Immature natural killer cell (primary cell): ENCODE data around the gene TNP1. TPM values are rescaled to one million over a fixed set of nuclear protein-coding genes. Genes with fewer than 3 reads are reported as not detected.

ENCODE experiments used
- DNase-seq, 3 donors: peaks; one replicate each; pipeline ENCODE4 v3.0.0; 2022; ENCODE audit warnings: mixed read lengths in 1 of 3
- H3K27ac Mint-ChIP-seq, 6 donors: one replicate each; pipeline ENCODE4 v1.8.0; 2020; ENCODE audit warnings: mixed read lengths in 6 of 6, mild to moderate bottlenecking in 5 of 6, inconsistent platforms in 4 of 6, moderate library complexity in 3 of 6
- H3K27me3 Mint-ChIP-seq, 3 donors: one replicate each; pipeline ENCODE4 v1.8.0; 2020 to 2021; ENCODE audit warnings: low read depth in 3 of 3, mild to moderate bottlenecking in 3 of 3, mixed read lengths in 3 of 3, moderate library complexity in 3 of 3, inconsistent platforms in 1 of 3
- H3K36me3 Mint-ChIP-seq, 3 donors: one replicate each; pipeline ENCODE4 v1.8.0; 2020; ENCODE audit warnings: mixed read lengths in 3 of 3, inconsistent platforms in 2 of 3, mild to moderate bottlenecking in 2 of 3
- H3K4me1 Mint-ChIP-seq, 2 donors: one replicate each; pipeline ENCODE4 v1.8.0; 2020; ENCODE audit warnings: inconsistent platforms in 2 of 2, mild to moderate bottlenecking in 2 of 2, mixed read lengths in 2 of 2, moderate library complexity in 1 of 2
- H3K4me3 Mint-ChIP-seq, 5 donors: one replicate each; pipeline ENCODE4 v1.8.0; 2020; ENCODE audit warnings: mild to moderate bottlenecking in 5 of 5, mixed read lengths in 5 of 5, inconsistent platforms in 3 of 5, moderate library complexity in 3 of 5
- H3K9me3 Mint-ChIP-seq, 6 donors: one replicate each; pipeline ENCODE4 v1.8.0; 2020; ENCODE audit warnings: mild to moderate bottlenecking in 6 of 6, mixed read lengths in 6 of 6, inconsistent platforms in 4 of 6, moderate library complexity in 3 of 6
- polyA plus RNA-seq, 3 donors: library from polyadenylated mRNA; unstranded; fragments of 300-500 nt; fragmentation: Illumina TruSeq; gene quantifications; one replicate each; pipeline ENCODE4 v1.2.3, GENCODE V29; 2021

TNP1 gene
- polyA plus RNA-seq, 3 donors from 2014 or later, result not detected

DNA sequence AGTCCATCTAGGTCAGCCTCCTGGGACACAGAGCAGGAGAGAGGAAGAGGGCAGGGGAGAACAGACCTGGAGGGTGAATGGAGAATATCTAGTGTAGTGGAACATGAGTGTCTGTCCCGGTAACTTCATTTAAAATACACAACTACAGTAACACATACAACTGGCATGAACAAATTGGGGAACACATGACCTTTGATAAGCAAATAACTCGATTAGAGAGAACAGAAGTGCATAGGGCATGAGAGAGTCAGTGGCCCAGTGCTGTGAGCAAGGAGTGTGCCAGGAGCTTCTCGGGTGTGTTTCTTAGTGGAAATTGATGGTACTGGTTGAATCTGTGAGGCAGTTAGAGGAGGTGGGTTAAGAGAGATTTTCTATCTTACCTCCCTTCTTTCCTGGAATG, 40.8 kb downstream of the TNP1 start:
- H3K36me3 Mint-ChIP-seq, result no peaks in the 10 kb centered on the region
- no peaks in the 10 kb centered on the region for H3K4me1 Mint-ChIP-seq
- no peak overlapping the region for H3K27ac Mint-ChIP-seq
- H3K9me3 Mint-ChIP-seq, result no peaks in the 10 kb centered on the region
- no peak overlapping the region for H3K4me3 Mint-ChIP-seq
- no peak for DNase-seq
- peaks cover 2 to 7% (median 7%) of the 10 kb centered on the region in 3 donors for H3K27me3 Mint-ChIP-seq

DNA sequence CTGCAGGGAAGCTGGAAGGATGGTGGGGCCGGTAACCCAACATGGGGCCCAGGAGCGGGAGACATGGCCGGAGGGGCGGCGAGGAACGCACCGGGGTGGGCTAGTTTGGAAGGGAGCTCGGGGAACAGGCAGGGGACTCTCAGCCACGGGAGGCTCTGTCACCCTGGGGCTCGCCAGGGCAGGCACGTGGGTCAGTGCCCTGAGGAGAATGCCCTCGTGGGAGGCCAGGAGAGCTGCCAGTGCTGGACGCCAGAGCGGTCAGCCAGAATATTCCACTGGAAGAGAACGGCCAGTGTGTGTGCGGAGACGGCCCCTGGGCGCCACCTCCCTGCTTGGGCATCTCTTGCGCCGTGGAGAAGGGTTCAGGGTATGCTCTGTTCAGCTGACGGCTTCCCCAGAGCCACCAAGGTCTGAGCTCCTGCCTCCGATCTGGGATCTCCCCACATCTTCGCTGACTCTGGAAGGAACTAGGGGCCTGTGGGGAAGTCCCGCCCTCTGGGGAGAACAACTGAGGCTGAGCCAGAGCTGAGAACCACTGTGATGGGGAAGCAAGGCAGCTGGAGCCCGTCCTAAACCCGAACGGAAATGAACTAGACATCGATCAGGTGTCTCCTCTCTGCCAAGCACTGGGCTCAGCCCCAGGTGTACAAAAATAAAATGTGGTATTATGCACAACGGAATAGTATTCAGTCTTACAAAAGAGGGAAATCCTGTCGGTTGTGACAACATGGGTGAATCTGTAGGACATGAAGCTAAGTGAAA, 49.3 kb downstream of the TNP1 start:
- Mint-ChIP-seq H3K27ac (no peak overlapping the region), H3K36me3 (no peaks in the 10 kb centered on the region), H3K4me3 (no peak overlapping the region), H3K27me3 (peaks cover 0 to 4% (median 0%) of the 10 kb centered on the region in 3 donors), H3K4me1 (no peaks in the 10 kb centered on the region), H3K9me3 (no peaks in the 10 kb centered on the region)
- DNase-seq, result no peak

Other genes starting within 250 kb of the TNP1 start
- under 1 TPM in 2 of 3 donors, not detected in 1; 0.66 to 0.70 TPM for gene IGFBP2, start 226.6 kb downstream of the TNP1 start, polyA plus RNA-seq
- not detected for gene IGFBP5, start 164.5 kb downstream of the TNP1 start, polyA plus RNA-seq